ENCODE results near the gene RPP38.

DNA sequence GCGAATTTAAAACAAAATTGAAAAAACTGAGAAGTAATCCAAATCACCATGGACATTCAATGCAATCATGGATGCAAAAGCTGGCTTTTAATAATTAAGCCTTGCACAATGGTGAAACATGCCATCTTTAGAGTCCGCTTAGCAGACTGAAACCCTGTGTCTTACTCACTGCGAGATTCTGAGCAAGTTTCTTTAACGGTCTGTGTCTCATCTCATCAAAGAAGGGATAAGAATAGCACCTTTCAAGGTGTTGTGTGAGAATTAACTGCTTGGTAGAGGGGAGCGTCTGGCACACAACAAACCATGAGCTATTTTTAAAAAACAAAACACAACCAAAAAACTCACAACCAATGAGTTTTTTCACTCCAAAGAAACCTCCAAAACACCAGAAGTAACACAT is 30.0 kb upstream of the RPP38 start:
- TF ChIP-seq, protein P1, sequence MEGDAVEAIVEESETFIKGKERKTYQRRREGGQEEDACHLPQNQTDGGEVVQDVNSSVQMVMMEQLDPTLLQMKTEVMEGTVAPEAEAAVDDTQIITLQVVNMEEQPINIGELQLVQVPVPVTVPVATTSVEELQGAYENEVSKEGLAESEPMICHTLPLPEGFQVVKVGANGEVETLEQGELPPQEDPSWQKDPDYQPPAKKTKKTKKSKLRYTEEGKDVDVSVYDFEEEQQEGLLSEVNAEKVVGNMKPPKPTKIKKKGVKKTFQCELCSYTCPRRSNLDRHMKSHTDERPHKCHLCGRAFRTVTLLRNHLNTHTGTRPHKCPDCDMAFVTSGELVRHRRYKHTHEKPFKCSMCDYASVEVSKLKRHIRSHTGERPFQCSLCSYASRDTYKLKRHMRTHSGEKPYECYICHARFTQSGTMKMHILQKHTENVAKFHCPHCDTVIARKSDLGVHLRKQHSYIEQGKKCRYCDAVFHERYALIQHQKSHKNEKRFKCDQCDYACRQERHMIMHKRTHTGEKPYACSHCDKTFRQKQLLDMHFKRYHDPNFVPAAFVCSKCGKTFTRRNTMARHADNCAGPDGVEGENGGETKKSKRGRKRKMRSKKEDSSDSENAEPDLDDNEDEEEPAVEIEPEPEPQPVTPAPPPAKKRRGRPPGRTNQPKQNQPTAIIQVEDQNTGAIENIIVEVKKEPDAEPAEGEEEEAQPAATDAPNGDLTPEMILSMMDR (IDR thresholded peaks at IDR 0.05 in 8 of 11, conservative IDR thresholded peaks at IDR 0.05 in 3 of 11) = no peak
- TF ChIP-seq POLR2AphosphoS5 (IDR thresholded peaks at IDR 0.05) = no peak
